Erythroblast (primary cell): ENCODE data around the gene PRPF6.

ENCODE experiments used
- GATA1 ChIP-seq: IDR thresholded peaks from 2 replicates; pipeline ENCODE4 v1.6.1; 2011; ENCODE audit warnings: low read depth, mild to moderate bottlenecking, control low read depth, low read length, moderate library complexity
- POLR2A ChIP-seq: IDR thresholded peaks from 2 replicates; pipeline ENCODE4 v1.6.1; 2011; ENCODE audit warnings: mild to moderate bottlenecking, low read length

GRCh38 chr20:64042054-64042781 lies 61.3 kb downstream of the PRPF6 start:
- TF ChIP-seq POLR2A (no peak), GATA1 (no peak)
